Neuronal stem cell (in vitro differentiated cells): ENCODE data around the gene MEGF11.

ENCODE experiments used
- DNase-seq: peaks from one replicate; pipeline ENCODE4 v3.0.0-alpha.2; 2013; ENCODE audit warnings: low spot score
- H2AFZ ChIP-seq: one replicate; pipeline ENCODE4 v1.6.1; 2013; ENCODE audit warnings: mild to moderate bottlenecking, low read length, inconsistent platforms
- H2AK5ac ChIP-seq: 2 replicates; pipeline ENCODE4 v1.6.1; 2013; ENCODE audit warnings: low read depth, mild to moderate bottlenecking, inconsistent platforms, low read length, moderate library complexity, mixed read lengths
- H2BK120ac ChIP-seq: 2 replicates; pipeline ENCODE4 v1.6.1; 2013; ENCODE audit warnings: low read depth, mild to moderate bottlenecking, inconsistent platforms, low read length, moderate library complexity, mixed read lengths
- H2BK12ac ChIP-seq: one replicate; pipeline ENCODE4 v1.6.1; 2013; ENCODE audit warnings: low read length, inconsistent platforms
- H2BK15ac ChIP-seq: 2 replicates; pipeline ENCODE4 v1.6.1; 2013; ENCODE audit warnings: mild to moderate bottlenecking, low read length, inconsistent platforms, mixed read lengths
- H2BK5ac ChIP-seq: one replicate; pipeline ENCODE4 v1.6.1; 2013; ENCODE audit warnings: inconsistent platforms, mild to moderate bottlenecking, low read length, moderate library complexity
- H3K14ac ChIP-seq: one replicate; pipeline ENCODE4 v1.6.1; 2013; ENCODE audit warnings: low read length, inconsistent platforms
- H3K18ac ChIP-seq: 2 replicates; pipeline ENCODE4 v1.6.1; 2013; ENCODE audit warnings: low read length, inconsistent platforms
- H3K23ac ChIP-seq: 2 replicates; pipeline ENCODE4 v1.6.1; 2013; ENCODE audit warnings: low read depth, mild to moderate bottlenecking, mixed read lengths, low read length, inconsistent platforms; ENCODE audit not compliant: poor library complexity
- H3K27ac ChIP-seq: replicated peaks from 3 replicates; pipeline ENCODE4 v1.5.1; 2013; ENCODE audit warnings: low read length, inconsistent platforms
- H3K27me3 ChIP-seq, 3 experiments: 2 replicates each; pipeline ENCODE4 v1.6.1; 2013; ENCODE audit warnings: low read length in 3 of 3, mild to moderate bottlenecking in 2 of 3, inconsistent platforms in 1 of 3, low read depth in 1 of 3, mixed read lengths in 1 of 3, moderate library complexity in 1 of 3; ENCODE audit not compliant: control insufficient read depth in 3 of 3, insufficient read depth in 3 of 3
- H3K36me3 ChIP-seq, 2 donors: replicated peaks in 1 of 2; 2 replicates each; pipeline ENCODE4 v1.6.1; 2013; ENCODE audit warnings: low read length in 2 of 2; ENCODE audit not compliant: control insufficient read depth in 2 of 2, insufficient read depth in 2 of 2
- H3K4ac ChIP-seq: 2 replicates; pipeline ENCODE4 v1.6.1; 2013; ENCODE audit warnings: inconsistent platforms, mild to moderate bottlenecking, low read length, moderate library complexity
- H3K4me1 ChIP-seq, 2 donors: 1 replicate in 1 of 2; 2 replicates in 1 of 2; pipeline ENCODE4 v1.6.1; 2013; ENCODE audit warnings: low read length in 2 of 2, low read depth in 1 of 2; ENCODE audit not compliant: control insufficient read depth in 2 of 2, insufficient read depth in 1 of 2
- H3K4me2 ChIP-seq: one replicate; pipeline ENCODE4 v1.6.1; 2013; ENCODE audit warnings: mild to moderate bottlenecking, low read length, inconsistent platforms; ENCODE audit not compliant: insufficient read depth, poor library complexity, severe bottlenecking
- H3K4me3 ChIP-seq, 2 donors: 2 replicates each; pipeline ENCODE4 v1.5.1; 2013; ENCODE audit warnings: low read length in 2 of 2, mild to moderate bottlenecking in 2 of 2, inconsistent platforms in 1 of 2, moderate library complexity in 1 of 2
- H3K79me1 ChIP-seq: one replicate; pipeline ENCODE4 v1.6.1; 2013; ENCODE audit warnings: low read depth, mild to moderate bottlenecking, inconsistent platforms, low read length, moderate library complexity
- H3K9ac ChIP-seq: one replicate; pipeline ENCODE4 v1.6.1; 2013; ENCODE audit warnings: mild to moderate bottlenecking, low read depth, low read length, inconsistent platforms; ENCODE audit not compliant: poor library complexity
- H3K9me3 ChIP-seq, 2 donors: replicated peaks in 1 of 2; 2 replicates each; pipeline versions ENCODE3 to v1.6.1; 2013; ENCODE audit warnings: low read length in 2 of 2, mild to moderate bottlenecking in 2 of 2, inconsistent platforms in 1 of 2, low read depth in 1 of 2, mixed read lengths in 1 of 2, moderate library complexity in 1 of 2; ENCODE audit not compliant: control insufficient read depth in 2 of 2, insufficient read depth in 1 of 2
- H4K8ac ChIP-seq: one replicate; pipeline ENCODE4 v1.6.1; 2013; ENCODE audit warnings: low read depth, mild to moderate bottlenecking, inconsistent platforms, low read length, moderate library complexity
- H4K91ac ChIP-seq: one replicate; pipeline ENCODE4 v1.6.1; 2013; ENCODE audit warnings: low read length, low read depth, mild to moderate bottlenecking, inconsistent platforms; ENCODE audit not compliant: poor library complexity
- WGBS, 2 donors: extraction: QIAGEN DNeasy Blood & Tissue Kit; methylation state at CpG; one replicate each; pipeline ENCODE4 v1.1.7; 2013; ENCODE audit warnings: missing lambda C conversion rate in 2 of 2, mixed read lengths in 1 of 2; ENCODE audit not compliant: insufficient read length in 2 of 2, insufficient replicate concordance in 1 of 2; ENCODE audit errors: extremely low coverage in 2 of 2; 5-methylcytosine and 5-hydroxymethylcytosine counted together

The MEGF11 gene

DNA sequence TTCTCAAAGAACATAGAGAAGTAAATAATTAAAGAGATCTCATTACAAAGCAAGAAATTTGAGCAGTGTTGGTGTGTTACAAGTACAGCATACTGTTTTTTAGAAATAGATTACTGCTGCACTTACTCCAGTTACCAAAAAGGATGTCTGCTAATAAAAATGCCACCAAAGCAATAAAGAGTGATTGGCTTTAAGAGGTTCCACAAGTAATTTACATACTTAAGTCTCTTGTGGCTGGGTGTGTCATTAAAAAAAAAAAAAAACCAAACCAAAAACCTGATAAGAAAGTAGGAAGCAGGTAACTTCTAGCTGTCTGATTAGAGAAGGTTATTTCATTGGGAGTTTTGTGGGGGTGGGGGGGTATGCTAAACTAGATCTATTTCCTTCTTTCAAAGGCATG, 369.0 kb downstream of the MEGF11 start:
- Histone ChIP-seq H3K18ac (no peak overlapping the region), H4K91ac (no peak overlapping the region), H3K23ac (no peak overlapping the region), H2BK12ac (no peak overlapping the region), H3K4me2 (no peak overlapping the region), H3K4me3 (no peak overlapping the region), H3K36me3 (peaks cover 4 to 100% of the 10 kb centered on the region in 2 donors), H3K79me1 (no peaks in the 10 kb centered on the region), H3K4me1 (no peaks in the 10 kb centered on the region), H2BK15ac (no peak overlapping the region), H3K27me3 (no peaks in the 10 kb centered on the region), H3K9ac (no peak overlapping the region), H2AFZ (no peak overlapping the region), H3K14ac (no peak overlapping the region), H3K27ac (no peak overlapping the region), H3K4ac (no peak overlapping the region), H3K9me3 (no peaks in the 10 kb centered on the region), H2AK5ac (no peak overlapping the region), H2BK5ac (no peak overlapping the region), H2BK120ac (no peak overlapping the region), H4K8ac (no peak overlapping the region)
- no peak for DNase-seq

DNA sequence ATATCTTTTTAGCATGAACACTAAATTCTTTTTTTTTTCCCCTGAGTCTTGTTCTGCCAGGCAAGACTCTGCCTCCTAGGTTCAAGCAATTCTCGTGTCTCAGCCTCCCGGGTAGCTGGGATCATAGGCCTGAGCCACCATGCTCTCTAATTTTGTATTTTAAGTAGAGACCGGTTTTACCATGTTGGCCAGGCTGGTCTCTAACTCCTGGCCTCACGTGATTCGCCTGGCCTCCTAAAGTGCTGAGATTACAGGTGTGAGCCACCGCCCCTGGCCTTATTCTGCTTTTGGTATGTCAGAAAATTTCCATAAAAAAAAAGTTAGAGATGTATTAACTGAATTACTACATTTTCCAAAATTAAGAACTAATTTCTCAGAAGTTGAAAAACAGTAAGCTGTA, 370.0 kb downstream of the MEGF11 start:
- Histone ChIP-seq H3K36me3 (peaks cover 7 to 100% of the 10 kb centered on the region in 2 donors), H3K27me3 (no peaks in the 10 kb centered on the region), H2BK15ac (no peak overlapping the region), H4K8ac (no peak overlapping the region), H3K4me3 (no peak overlapping the region), H3K18ac (no peak overlapping the region), H2BK120ac (no peak overlapping the region), H2AK5ac (no peak overlapping the region), H3K79me1 (no peaks in the 10 kb centered on the region), H2AFZ (no peak overlapping the region), H3K9ac (no peak overlapping the region), H3K23ac (no peak overlapping the region), H3K4me2 (no peak overlapping the region), H3K9me3 (no peaks in the 10 kb centered on the region), H2BK12ac (no peak overlapping the region), H3K4me1 (no peaks in the 10 kb centered on the region), H4K91ac (no peak overlapping the region), H2BK5ac (no peak overlapping the region), H3K14ac (no peak overlapping the region), H3K27ac (no peak overlapping the region), H3K4ac (no peak overlapping the region)
- WGBS, 2 donors = no CpG with 5 or more reads among the region's 6 CpGs
- no peak for DNase-seq

DNA sequence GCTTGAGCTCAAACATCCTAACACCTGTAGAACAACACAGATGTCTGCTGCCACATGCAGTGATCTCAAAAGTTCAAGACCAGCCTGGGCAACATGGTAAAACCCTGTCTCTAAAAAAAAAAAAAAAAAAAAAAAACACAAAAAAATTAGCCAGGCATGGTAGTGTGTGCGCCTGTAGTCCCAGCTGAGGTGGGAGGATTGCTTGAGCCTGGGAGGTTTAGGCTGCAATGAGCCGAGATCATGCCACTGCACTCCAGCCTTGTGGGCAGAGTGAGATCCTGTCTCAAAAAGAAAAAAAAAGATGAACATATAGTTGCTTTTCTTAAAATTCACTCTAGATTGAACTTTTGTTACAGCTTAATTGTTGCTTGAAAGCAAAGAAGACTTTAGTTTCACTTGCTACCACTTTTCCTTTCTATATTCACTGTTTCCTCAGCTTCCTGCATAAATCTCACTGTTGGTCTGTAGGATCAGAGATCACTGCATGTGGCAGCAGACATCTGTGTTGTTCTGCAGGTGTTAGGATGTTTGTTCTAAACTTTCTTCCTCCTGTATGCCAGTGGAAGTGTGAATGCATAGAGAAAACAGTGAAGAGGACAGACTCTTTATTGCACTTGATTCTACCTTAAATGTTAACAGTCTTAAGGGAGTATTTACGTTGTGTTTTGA, 371.6 kb downstream of the MEGF11 start:
- H4K91ac ChIP-seq = no peak overlapping the region
- peaks cover 1% of the 10 kb centered on the region for H3K79me1 ChIP-seq
- H2BK5ac ChIP-seq = no peak overlapping the region
- no peak overlapping the region for H3K27ac ChIP-seq
- no peak overlapping the region for H2BK12ac ChIP-seq
- no peak overlapping the region for H4K8ac ChIP-seq
- H3K23ac ChIP-seq = no peak overlapping the region
- H3K9ac ChIP-seq = no peak overlapping the region
- H3K4me2 ChIP-seq = no peak overlapping the region
- no peak overlapping the region for H3K18ac ChIP-seq
- no peak overlapping the region for H2AFZ ChIP-seq
- no peaks in the 10 kb centered on the region for H3K9me3 ChIP-seq
- no peak overlapping the region for H2AK5ac ChIP-seq
- H3K4me1 ChIP-seq = no peaks in the 10 kb centered on the region
- H3K36me3 ChIP-seq = peaks cover 9 to 99% of the 10 kb centered on the region in 2 donors
- H3K4ac ChIP-seq = no peak overlapping the region
- H2BK120ac ChIP-seq = no peak overlapping the region
- H3K4me3 ChIP-seq = no peak overlapping the region
- no peak overlapping the region for H2BK15ac ChIP-seq
- no peak for DNase-seq
- WGBS, 2 donors = no CpG with 5 or more reads among the region's 3 CpGs
- H3K27me3 ChIP-seq = no peaks in the 10 kb centered on the region
- H3K14ac ChIP-seq = no peak overlapping the region

DNA sequence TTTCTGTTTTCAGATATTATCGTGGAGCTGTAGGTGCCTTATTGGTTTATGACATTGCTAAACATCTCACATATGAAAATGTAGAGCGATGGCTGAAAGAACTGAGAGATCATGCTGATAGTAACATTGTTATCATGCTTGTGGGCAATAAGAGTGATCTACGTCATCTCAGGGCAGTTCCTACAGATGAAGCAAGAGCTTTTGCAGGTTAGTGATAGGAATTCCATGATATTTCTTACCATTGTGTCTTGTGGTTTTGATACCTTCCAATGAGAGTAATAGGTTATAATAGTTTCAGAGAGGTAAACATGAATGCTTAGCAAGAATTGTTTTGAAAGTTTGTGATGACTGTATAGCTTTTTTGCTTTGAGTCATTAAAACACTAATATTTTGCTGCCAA, 375.8 kb downstream of the MEGF11 start:
- H4K91ac ChIP-seq = no peak overlapping the region
- no peak overlapping the region for H3K27ac ChIP-seq
- H3K4me2 ChIP-seq = no peak overlapping the region
- no peak overlapping the region for H2AK5ac ChIP-seq
- H3K9me3 ChIP-seq = no peaks in the 10 kb centered on the region
- no peak overlapping the region for H2BK5ac ChIP-seq
- H4K8ac ChIP-seq = no peak overlapping the region
- no peaks in the 10 kb centered on the region for H3K27me3 ChIP-seq
- no peak overlapping the region for H3K4me3 ChIP-seq
- H3K14ac ChIP-seq = no peak overlapping the region
- no peak overlapping the region for H3K9ac ChIP-seq
- H2BK12ac ChIP-seq = no peak overlapping the region
- H3K4ac ChIP-seq = no peak overlapping the region
- H3K23ac ChIP-seq = no peak overlapping the region
- H3K18ac ChIP-seq = no peak overlapping the region
- H3K36me3 ChIP-seq = peaks cover 9 to 90% of the 10 kb centered on the region in 2 donors
- H2BK120ac ChIP-seq = no peak overlapping the region
- H2AFZ ChIP-seq = no peak overlapping the region
- peaks cover 1% of the 10 kb centered on the region for H3K79me1 ChIP-seq
- DNase-seq = no peak
- no peak overlapping the region for H2BK15ac ChIP-seq
- no peaks in the 10 kb centered on the region for H3K4me1 ChIP-seq
- no CpG with 5 or more reads among the region's 3 CpGs for WGBS, 2 donors
